22Rv1 (cell line): Measurements from ENCODE around the gene LEMD1.

Source experiments
- CTCF ChIP-seq: fragments of 450-650 bp; IDR thresholded peaks from 2 replicates; pipeline ENCODE4 v1.5.1; 2017; ENCODE audit warnings: mild to moderate bottlenecking
- ZFX ChIP-seq: fragments of 450-650 bp; IDR thresholded peaks from 2 replicates; pipeline ENCODE4 v1.6.1; 2017; ENCODE audit warnings: antibody characterized with exemption, borderline replicate concordance

- TF ChIP-seq CTCF = no peak
- no peak for TF ChIP-seq ZFX
These were observed 68.2 kb downstream of the LEMD1 start for GRCh38 chr1:205353612-205354011.
